ENCODE measurements around the gene TGIF2LX.
"Not testable (repeated sequence)": the region's sequence is repeated elsewhere in the genome, so short reads cannot be mapped to it uniquely, and the experiment has no call there.

TGIF2LX gene

DNA sequence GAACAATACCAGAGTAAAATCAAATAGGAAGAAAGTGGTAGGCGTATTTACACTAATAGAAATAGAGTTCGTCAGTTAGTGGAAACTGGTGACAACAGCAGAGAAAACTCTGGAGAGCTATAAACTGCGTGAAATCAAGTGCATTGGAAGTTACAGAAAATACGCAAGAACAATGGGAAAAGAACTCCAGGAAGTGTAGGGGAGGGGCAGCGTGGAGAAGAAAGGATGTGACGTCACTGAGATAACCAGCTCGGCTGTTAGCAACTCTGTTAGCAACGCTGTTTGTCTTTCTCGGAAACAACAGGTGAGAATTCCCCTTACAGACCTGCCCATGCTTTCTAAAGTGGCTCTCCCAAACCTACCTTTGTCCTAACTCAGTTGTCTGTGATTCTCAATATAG is at the start of gene TGIF2LX:
Gene TGIF2LX (plus strand): TSS at position 244 of the 400 bp plus-strand sequence. CDS start 178 bp downstream, outside the sequence.
- not testable (repeated sequence) for DNase-seq

DNA sequence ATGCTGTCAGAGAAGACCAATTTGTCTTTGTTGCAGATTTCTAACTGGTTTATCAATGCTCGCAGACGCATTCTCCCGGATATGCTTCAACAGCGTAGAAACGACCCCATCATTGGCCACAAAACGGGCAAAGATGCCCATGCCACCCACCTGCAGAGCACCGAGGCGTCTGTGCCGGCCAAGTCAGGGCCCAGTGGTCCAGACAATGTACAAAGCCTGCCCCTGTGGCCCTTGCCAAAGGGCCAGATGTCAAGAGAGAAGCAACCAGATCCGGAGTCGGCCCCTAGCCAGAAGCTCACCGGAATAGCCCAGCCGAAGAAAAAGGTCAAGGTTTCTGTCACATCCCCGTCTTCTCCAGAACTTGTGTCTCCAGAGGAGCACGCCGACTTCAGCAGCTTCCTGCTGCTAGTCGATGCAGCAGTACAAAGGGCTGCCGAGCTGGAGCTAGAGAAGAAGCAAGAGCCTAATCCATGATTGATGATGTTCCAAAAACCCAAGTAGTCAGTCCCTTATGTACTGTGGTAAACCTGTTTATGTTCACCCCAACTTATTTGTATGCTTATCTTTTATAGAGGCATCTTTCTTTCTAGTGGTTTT is 728 bp downstream of the TGIF2LX start:
- not testable (repeated sequence) for DNase-seq

DNA sequence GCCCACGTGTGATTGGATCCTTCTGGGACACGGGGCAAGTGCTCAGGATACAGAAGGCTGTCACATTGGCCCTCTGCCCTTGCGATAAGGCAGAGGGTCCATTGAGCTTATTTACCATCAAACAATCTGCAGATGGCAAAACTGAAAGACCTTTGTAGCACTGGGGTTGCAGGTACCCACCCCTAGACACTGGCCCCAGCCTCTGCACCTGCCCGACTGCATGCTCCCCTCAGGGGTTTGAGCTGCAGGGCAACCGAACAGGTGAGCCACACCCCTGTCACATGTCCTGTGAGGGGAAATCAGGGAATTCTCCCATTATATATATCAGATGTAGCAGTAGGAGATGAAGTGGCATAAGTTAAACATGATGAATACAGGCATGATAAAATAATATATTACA is 21.4 kb downstream of the TGIF2LX start:
- DNase-seq = not testable (repeated sequence)

GRCh38 chrX:89965588-89965987 is 43.9 kb downstream of the TGIF2LX start:
- not testable (repeated sequence) for DNase-seq
